Activated CD8-positive, alpha-beta memory T cell treated with anti-CD3 and anti-CD28 coated beads, Interleukin-2, amount 50 U/mL, for 1 hour (primary cell): ENCODE results near the gene ARID3A.

Experiments used
- DNase-seq: peaks from one replicate; pipeline ENCODE4 v3.0.0-alpha.2; 2020; ENCODE audit errors: extremely low read depth

Gene ARID3A

DNA sequence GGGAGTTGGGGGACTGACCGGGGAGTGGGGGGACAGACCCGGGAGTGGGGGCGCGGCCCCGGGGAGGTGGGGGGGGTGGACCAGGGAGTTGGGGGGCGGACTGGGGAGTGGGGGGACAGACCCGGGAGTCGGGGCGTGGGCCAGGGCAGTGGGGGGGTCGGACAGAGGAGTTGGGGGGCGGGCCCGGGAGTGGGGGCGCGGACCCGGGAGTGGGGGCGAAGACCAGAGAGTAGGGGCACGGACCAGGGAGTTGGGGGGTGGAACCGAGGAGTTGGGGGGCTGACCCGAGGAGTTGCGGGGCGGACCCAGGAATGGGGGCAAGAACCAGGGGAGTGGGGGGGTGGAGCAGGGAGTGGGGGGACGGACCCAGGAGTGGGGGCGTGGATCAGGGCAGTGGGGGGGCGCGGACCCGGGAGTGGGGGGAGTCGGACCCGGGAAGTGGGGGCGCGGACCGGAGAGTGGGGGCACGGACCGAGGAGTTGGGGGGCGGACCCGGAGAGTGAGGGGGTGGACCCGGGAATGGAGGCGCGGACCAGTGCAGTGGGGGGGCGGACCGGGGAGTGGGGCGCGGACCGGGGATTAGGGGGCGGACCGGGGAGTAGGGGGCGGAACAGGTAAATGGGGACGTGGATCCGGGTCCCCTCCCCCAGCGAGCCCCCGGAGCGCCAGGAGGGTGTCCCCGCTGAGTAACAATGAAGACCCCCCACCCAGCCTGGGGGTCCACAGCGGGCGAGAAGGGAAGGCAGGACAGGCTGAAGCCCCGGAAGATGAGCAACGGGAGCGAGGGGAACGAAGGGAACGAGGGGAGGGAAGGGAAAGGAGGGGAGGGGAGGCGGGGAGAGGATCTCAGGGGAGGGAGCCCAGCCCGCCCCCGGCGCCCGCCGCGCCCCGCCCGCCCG, 13.4 kb upstream of the ARID3A start:
- DNase-seq: no peak

- peak; percentile 37 for DNase-seq
These were observed 12.6 kb upstream of the ARID3A start, which contains the start of gene R3HDM4 for GRCh38 chr19:913080-913748. TSS of gene R3HDM4 (minus strand) at chr19:913219. CDS start at chr19:913157, 62 bp downstream.

DNA sequence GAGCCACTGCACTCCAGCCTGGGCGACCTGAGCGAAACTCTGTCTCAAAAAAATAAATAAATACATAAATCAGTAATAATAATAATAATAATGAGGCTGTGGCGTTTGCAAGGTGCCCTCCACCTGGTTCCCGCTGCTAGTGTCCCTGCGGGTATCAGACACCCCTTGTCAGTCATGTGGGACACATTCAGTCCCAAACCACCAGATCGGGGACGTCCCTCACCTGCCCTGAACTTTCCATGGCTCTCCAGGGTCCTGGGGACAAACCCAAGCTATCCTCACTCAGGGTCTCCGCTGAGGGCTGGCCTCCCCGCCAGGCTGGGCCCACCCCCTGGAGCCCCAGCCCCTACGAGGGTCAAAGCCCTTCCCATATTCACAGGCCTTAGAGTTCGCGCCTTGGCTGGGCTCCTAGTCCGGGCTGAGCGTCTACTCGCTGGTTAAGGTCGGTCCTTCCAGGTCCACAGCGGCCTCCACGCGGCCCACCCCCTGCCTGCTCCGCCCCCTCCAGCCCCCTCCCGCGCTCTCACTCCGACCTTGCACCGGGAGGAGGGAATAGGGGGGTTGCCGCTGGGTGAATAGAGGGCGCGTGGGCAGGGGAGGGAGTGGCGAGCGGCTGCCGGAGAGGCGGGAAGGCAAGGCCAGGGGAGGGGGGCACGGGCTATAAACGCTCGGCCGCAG, 9.1 kb upstream of the ARID3A start:
- no peak for DNase-seq

GRCh38 chr19:917323-918151, 8.3 kb upstream of the ARID3A start, which contains the start of gene KISS1R:
TSS of gene KISS1R (plus strand) at chr19:917333. CDS start at chr19:917503, 170 bp downstream.
- DNase-seq: no peak

- no peak for DNase-seq
These were observed 7.7 kb upstream of the ARID3A start for GRCh38 chr19:918152-918437.

GRCh38 chr19:918481-919198, 7.2 kb upstream of the ARID3A start:
- DNase-seq: no peak

GRCh38 chr19:919199-920050, 6.4 kb upstream of the ARID3A start:
- no peak for DNase-seq

DNA sequence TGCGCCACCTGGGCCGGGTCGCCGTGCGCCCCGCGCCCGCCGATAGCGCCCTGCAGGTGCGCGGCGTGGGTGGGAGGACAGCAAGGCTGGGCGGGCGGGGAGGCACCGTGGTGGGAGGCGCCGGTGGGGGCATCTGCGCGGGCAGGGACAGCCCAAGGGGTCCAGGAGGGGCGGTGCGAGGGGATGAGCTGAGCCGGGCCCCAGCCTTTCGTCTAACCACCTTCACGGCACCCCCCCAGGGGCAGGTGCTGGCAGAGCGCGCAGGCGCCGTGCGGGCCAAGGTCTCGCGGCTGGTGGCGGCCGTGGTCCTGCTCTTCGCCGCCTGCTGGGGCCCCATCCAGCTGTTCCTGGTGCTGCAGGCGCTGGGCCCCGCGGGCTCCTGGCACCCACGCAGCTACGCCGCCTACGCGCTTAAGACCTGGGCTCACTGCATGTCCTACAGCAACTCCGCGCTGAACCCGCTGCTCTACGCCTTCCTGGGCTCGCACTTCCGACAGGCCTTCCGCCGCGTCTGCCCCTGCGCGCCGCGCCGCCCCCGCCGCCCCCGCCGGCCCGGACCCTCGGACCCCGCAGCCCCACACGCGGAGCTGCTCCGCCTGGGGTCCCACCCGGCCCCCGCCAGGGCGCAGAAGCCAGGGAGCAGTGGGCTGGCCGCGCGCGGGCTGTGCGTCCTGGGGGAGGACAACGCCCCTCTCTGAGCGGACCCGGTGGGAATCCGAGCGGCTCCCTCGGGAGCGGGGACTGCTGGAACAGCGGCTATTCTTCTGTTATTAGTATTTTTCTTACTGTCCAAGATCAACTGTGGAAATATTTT, 5.6 kb upstream of the ARID3A start:
- peak; percentile 42 for DNase-seq

GRCh38 chr19:924553-925086, 1.2 kb upstream of the ARID3A start:
- DNase-seq: no peak

- no peak for DNase-seq
These were observed 729 bp upstream of the ARID3A start for GRCh38 chr19:925087-925525.

DNA sequence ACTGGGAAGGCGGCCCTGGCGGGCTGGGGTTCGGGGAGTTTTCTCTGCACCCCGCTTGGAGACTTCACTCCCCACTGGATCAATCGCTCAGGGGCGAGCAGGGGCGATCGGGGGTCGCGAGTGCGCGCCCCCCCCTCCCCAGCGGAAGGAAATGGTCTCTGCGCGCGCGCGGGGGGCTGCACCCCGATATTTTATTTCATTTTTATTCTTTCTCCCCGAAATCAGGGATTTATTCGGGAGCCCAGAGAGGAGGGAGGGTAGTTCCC, 421 bp downstream of the ARID3A start:
- DNase-seq: no peak

- no peak for DNase-seq
These were observed 935 bp downstream of the ARID3A start for GRCh38 chr19:926589-927350.

DNA sequence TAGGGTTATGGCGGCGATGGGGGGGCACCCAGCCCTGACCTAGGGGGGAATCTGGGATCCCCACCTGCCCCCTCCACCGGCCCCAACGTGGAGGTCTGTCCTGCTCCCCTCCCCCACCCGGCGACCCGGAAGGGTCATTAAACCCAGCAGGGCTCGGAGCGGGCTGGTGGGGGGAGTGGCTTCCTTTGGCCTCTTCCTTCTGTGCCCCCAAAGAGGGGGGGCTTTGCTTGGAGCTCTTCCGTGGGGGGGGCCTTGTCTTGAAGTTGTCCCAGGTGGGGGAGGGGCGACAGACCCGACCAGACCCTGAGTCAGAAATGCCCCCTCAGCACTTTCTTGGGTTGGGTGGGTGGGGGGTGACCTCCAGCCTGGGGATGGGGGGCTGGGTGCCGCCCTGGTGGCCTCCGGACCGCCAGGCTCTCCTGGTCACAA, 1.5 kb downstream of the ARID3A start:
- no peak for DNase-seq

DNA sequence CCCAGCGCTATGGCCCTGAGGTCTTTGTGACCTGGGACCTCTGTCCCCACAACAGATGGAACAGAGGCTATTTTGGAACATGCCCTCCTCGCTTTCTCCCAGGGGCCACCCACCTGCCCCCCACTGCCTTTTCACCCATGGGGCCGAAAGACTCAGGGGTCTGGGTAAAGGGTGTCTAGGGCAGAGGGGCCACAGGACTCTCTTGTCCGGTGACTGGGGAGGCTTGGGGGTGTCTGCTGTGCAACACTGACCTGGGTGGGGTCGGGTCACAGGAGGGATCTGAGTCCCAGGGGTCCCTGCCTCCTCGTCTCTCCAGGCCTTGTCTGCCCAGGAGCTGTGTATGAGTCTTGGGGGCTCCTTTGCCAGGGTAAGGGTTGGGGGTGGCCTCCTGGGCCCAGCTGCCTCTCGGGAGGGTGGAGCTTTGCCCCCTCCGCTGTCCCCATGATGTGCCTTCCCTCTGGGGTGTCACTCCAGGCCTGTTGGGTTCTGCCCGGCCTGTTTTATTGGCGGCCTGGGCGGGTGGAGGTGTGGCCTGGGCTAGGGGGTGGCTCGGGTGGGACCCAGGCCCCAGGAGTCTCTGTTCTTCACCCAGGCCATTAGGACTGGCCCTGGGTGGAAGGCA, 2.1 kb downstream of the ARID3A start:
- DNase-seq: no peak

DNA sequence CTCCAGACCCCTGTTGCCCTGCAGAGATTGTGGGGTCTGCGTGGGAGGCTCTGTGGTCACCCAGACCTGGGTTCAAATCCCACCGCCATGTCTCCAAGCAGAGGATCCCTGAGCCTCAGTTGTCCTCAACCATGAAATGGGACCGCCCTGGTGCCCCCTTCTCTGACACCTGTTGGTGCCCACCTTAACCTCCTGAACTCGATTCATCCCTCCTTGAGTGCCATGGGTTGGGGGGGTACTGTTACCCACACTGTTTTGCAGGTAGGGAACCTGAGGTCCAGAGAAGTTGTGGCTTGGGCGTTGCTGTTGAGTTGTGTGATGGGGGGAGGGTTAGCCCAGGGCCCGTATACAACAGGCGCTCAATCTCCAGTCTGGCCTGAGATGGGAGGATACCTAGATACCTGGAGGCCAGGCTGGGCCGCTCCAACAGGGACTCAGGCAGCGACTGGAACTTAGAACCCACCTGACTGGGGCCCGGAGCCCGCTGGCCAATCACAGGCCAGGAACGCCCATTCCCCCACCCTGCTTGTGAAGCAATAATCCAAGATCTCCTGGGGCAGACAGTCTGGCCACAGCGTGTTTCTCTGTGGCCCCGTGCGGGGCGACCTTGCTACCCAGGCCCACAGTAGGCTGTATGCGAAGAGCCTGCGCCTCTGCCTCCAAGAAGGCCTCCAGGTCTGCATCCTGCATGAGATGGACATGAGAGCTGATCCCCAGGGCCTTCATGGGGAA, 2.8 kb downstream of the ARID3A start:
- no peak for DNase-seq

- no peak for DNase-seq
These were observed 3.5 kb downstream of the ARID3A start for GRCh38 chr19:929203-929890.

DNA sequence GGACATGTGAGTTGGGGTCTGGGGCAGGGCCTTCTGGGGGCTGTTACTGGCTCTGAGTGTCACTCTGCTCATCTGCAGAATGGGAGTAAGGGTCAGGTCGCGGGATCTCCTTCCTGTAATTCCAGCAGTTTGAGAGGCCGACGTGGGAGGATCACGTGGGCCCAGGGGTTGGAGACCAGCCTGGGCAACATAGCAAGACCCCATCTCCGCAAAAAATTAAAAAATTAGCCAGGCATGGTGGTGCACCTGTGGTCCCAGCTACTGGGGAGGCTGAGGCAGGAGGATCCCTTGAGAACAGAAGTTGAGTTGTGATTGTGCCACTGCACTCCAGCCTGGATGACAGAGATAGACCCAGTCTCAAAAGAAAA, 4.0 kb downstream of the ARID3A start:
- DNase-seq: no peak
